ENCODE results near the gene FAIM2.

FAIM2 gene

DNA sequence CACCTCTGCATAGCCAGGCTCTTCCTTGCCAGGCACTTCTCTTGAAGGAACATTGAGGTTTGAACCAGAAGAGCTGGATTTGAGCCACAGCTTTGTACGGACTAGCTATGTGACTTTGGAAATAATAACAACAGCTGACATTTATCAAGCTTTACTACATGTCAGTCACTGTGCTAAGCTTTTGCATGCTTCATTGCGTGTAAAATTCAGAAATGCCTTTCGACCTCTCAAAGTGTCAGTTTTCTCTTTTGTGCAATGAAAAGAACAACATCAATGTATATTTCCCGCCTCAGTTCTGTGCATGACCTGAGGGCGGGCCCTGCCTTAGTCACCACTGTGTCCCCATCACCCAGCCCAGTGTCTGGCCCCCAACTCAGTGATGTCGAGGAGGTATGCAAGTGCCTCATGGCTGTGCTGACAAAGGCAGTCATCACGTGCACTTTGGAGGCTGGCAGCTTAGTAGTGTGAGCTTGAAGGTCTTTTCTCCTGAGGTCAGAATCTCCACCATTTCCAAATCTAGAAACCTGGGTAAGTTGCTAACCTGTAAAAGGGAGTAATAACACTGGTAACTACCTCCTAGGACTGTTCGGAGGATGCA lies 28.9 kb upstream of the FAIM2 start:
- no peak overlapping the region for H3K4me3 ChIP-seq (ENCODE audit: low read depth, low read length)
- TF ChIP-seq CTCF (IDR thresholded peaks at IDR 0.05; ENCODE audit: low read depth, low read length, missing control alignments) = no peak

GRCh38 chr12:49932023-49932422 lies 28.3 kb upstream of the FAIM2 start:
- no peak overlapping the region for H3K4me3 ChIP-seq (ENCODE audit: low read depth, low read length)
- in situ Hi-C loops (cut with HindIII; ENCODE audit: low sequenced_read_pairs) = no loop called here
- no peak for TF ChIP-seq CTCF (IDR thresholded peaks at IDR 0.05; ENCODE audit: low read depth, low read length, missing control alignments)
- DNase-seq (ENCODE audit: low read depth) = no peak

More for the DNA sequence above, 28.9 kb upstream of the FAIM2 start:
- in situ Hi-C loops (cut with HindIII; ENCODE audit: low sequenced_read_pairs) = no loop called here
- DNase-seq (ENCODE audit: low read depth) = no peak

DNA sequence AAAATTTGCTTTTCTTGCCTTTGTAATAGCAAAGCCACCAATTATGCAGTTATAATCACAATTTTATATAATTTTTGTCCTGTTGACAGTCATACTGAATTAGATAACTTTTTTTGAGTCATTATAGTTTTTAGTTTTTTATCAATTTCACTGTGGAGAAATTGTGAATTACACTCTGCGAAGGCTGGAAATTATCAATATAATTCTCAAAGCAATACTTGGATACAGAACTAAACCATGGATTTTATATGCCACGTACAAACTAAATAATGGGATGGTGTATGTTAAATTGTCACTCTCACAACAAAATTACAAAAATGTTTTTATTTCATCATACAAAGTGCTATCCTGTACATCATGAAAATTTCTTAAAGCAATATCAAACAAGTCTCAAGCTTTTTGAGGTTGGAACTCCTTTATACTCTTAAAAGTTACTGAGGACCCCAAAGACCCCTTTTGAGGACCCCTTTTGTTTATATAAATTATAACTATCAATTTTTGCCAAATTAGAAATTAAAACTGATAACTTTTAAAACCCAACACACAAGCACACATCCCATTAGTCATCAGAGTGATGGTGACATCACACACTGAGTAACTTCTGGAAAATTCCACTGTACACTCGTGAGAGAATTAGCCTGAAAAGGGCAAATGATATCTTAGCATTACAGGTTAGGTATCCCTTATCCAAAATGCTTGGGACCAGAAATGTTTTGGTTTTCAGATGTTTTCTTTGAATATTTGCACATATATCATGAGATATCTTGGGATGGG lies 27.0 kb upstream of the FAIM2 start:
- in situ Hi-C loops (cut with HindIII; ENCODE audit: low sequenced_read_pairs) = no loop called here
- H3K4me3 ChIP-seq (ENCODE audit: low read depth, low read length) = no peak overlapping the region
- no peak for DNase-seq (ENCODE audit: low read depth)
- no peak for TF ChIP-seq CTCF (IDR thresholded peaks at IDR 0.05; ENCODE audit: low read depth, low read length, missing control alignments)

- in situ Hi-C loops (cut with HindIII; ENCODE audit: low sequenced_read_pairs) = no loop called here
- no peak for DNase-seq (ENCODE audit: low read depth)
- TF ChIP-seq CTCF (IDR thresholded peaks at IDR 0.05; ENCODE audit: low read depth, low read length, missing control alignments) = no peak
- no peak overlapping the region for H3K4me3 ChIP-seq (ENCODE audit: low read depth, low read length)
Measured at GRCh38 chr12:49929581-49929980, 25.9 kb upstream of the FAIM2 start.

GRCh38 chr12:49928471-49928870 lies 24.8 kb upstream of the FAIM2 start:
- H3K4me3 ChIP-seq (ENCODE audit: low read depth, low read length) = no peak overlapping the region
- in situ Hi-C loops (cut with HindIII; ENCODE audit: low sequenced_read_pairs) = no loop called here
- DNase-seq (ENCODE audit: low read depth) = no peak
- no peak for TF ChIP-seq CTCF (IDR thresholded peaks at IDR 0.05; ENCODE audit: low read depth, low read length, missing control alignments)

DNA sequence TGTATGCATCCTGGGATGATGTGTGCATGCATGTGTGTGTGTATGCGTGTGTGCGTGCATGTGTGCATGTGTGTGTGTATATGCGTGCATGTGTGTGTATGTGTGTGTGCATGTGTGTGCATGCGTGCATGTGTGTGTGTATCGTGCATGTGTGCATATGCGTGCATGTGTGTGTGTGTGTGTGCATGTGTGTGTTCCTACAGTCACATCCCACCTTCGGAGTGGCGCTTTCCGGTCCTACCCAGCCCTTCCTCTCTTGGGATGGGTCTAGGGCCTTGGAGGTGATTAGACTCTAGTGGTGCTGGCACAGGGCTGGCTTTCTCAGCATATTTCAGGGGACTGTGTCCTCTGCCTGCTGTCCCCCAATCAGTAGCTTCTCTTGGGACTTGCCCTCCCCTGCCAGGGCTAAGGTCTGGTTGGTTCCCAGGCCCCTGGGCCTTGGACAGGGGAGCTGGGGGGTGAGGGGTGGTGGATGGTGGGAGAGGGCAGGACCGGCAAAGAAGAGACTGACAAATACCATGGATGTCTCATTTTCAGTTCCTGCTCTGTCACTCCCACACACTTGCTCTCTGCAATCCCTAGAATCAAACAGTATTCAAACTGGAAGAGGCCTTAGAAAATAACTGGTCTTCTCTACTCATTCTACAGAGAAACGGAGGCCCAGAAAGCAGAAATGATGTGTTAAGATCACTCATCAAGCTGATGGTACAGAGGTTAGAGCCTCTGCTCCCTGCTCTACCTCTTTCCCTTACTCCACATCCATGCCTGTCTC lies 21.9 kb upstream of the FAIM2 start:
- TF ChIP-seq CTCF (IDR thresholded peaks at IDR 0.05; ENCODE audit: low read depth, low read length, missing control alignments) = no peak
- no peak for DNase-seq (ENCODE audit: low read depth)
- in situ Hi-C loops (cut with HindIII; ENCODE audit: low sequenced_read_pairs) = no loop called here
- H3K4me3 ChIP-seq (ENCODE audit: low read depth, low read length) = no peak overlapping the region

Measured in astrocyte of the cerebellum (primary cell).